K562 (cell line): ENCODE results near the gene NBR1. TPM values are rescaled to one million over a fixed set of nuclear protein-coding genes. Genes with fewer than 3 reads are reported as not detected.

Source experiments
- CBX3 ChIP-seq, 2 experiments: IDR thresholded peaks; 1 replicate in 1 of 2; 2 replicates in 1 of 2; pipeline ENCODE4 v1.6.1; 2012; ENCODE audit warnings: inconsistent platforms in 2 of 2, low read length in 2 of 2, borderline replicate concordance in 1 of 2, control low read depth in 1 of 2
- HINFP ChIP-seq: fragments of 450-650 bp; conservative IDR thresholded peaks from 2 replicates; pipeline ENCODE4 v1.6.1; 2016; ENCODE audit warnings: missing genetic modification characterization, low read depth, mild to moderate bottlenecking, control low read depth, missing compliant biosample characterization
- TSHZ1 ChIP-seq: fragments of 250-450 bp; sonication (Bioruptor Pico); IDR thresholded peaks from 2 replicates; pipeline ENCODE4 v1.4.0; 2020; ENCODE audit warnings: mild to moderate bottlenecking, moderate library complexity
- USF1 ChIP-seq: sonication (generic); formaldehyde crosslinking; IDR thresholded peaks from 2 replicates; pipeline ENCODE4 v1.9.0; 2022; ENCODE audit warnings: mild to moderate bottlenecking, missing genetic modification reagents
- ZNF197 ChIP-seq: fragments of 200-800 bp; sonication (Bioruptor generic); IDR thresholded peaks from 2 replicates; pipeline ENCODE4 v1.6.1; 2016; ENCODE audit warnings: low read depth, missing genetic modification characterization, missing compliant biosample characterization
- polyA plus RNA-seq, 8 experiments: library from polyadenylated mRNA; depleted of rRNA in 4 of 8; stranded (reverse) in 5 of 8; unstranded in 3 of 8; fragments of >200 nt; fragmentation: Nextera tagmentation in 2 of 8; fragmentation: Illumina TruSeq in 1 of 8; extraction: Ambion mirVana in 2 of 8; extraction: Trizol in 1 of 8; gene quantifications; 2 replicates each; pipeline versions ENCODE4 v1.2.1 to v1.2.3, GENCODE V29; 2011 to 2014; ENCODE audit warnings: inconsistent platforms in 1 of 8, missing spikeins in 1 of 8
- total RNA-seq, 7 experiments: library from RNA; depleted of rRNA in 6 of 7; stranded (reverse); fragments of >200 nt in 6 of 7; fragmentation: Illumina TruSeq in 2 of 7; extraction: Trizol in 2 of 7; gene quantifications; 2 replicates each; pipeline versions ENCODE4 v1.2.1 to v1.2.3, GENCODE V29; 2011 to 2021; ENCODE audit warnings: low replicate concordance in 1 of 7

Gene NBR1
- total and polyA plus RNA-seq, 9 of the 15 experiments (the other 6 are each of a cell fraction or from before 2014, with no cell fraction given), result 4.2 to 70.1 (median 39.9) TPM

GRCh38 chr17:43125133-43125966 lies 45.7 kb upstream of the NBR1 start, which contains the start of gene BRCA1 (continued):
- TF ChIP-seq ZNF197 (peak; percentile 63; the same call in 1 of the 2 replicates), USF1 (CRISPR knock-in tag) (no peak), HINFP (no peak), CBX3 (IDR thresholded peaks at IDR 0.05; ENCODE audit: borderline replicate concordance in 1 of 2, low read length in 2 of 2) (peak in 1 of 2 experiments; percentile 64; a peak in 1 of 3 replicates), TSHZ1 (CRISPR knock-in tag) (no peak)
